Fibroblast of lung (primary cell): ENCODE data around the gene PDK1. TPM values are rescaled to one million over a fixed set of nuclear protein-coding genes. Genes with fewer than 3 reads are reported as not detected.

ENCODE experiments used
- DNase-seq, 2 donors: peaks; one replicate each; pipeline versions ENCODE4 v3.0.0 to v3.0.0-alpha.2; 2010; ENCODE audit warnings: low read depth in 2 of 2
- H2AFZ ChIP-seq: 2 replicates; pipeline ENCODE4 v1.5.1; 2012; ENCODE audit warnings: low read length, control low read depth, inconsistent platforms
- H3K27ac ChIP-seq: 2 replicates; pipeline ENCODE4 v1.5.1; 2011; ENCODE audit warnings: low read length, control low read depth; ENCODE audit not compliant: insufficient read depth
- H3K27me3 ChIP-seq: 2 replicates; pipeline ENCODE4 v1.5.1; 2011; ENCODE audit warnings: mild to moderate bottlenecking, low read length; ENCODE audit not compliant: control insufficient read depth, insufficient read depth
- H3K36me3 ChIP-seq: 2 replicates; pipeline ENCODE4 v1.5.1; 2011; ENCODE audit warnings: low read length; ENCODE audit not compliant: control insufficient read depth, insufficient read depth
- H3K4me1 ChIP-seq: 2 replicates; pipeline ENCODE4 v1.5.1; 2011; ENCODE audit warnings: low read length; ENCODE audit not compliant: control insufficient read depth, insufficient read depth; ENCODE audit errors: extremely low read depth
- H3K4me2 ChIP-seq: 2 replicates; pipeline ENCODE4 v1.5.1; 2011; ENCODE audit warnings: low read length, control low read depth; ENCODE audit not compliant: insufficient read depth; ENCODE audit errors: extremely low read depth
- H3K4me3 ChIP-seq, 4 experiments: fragments of 200-600 bp in 1 of 4; sonication (generic) in 1 of 4; replicated peaks in 1 of 4; 2 replicates each; pipeline ENCODE4 v1.5.1; 2011 to 2016; ENCODE audit warnings: low read length in 4 of 4, low read depth in 3 of 4, mild to moderate bottlenecking in 3 of 4, control low read depth in 2 of 4, inconsistent platforms in 1 of 4, mixed read lengths in 1 of 4; ENCODE audit not compliant: insufficient read depth in 1 of 4; ENCODE audit errors: control extremely low read depth in 1 of 4
- H3K79me2 ChIP-seq: 2 replicates; pipeline ENCODE4 v1.5.1; 2012; ENCODE audit warnings: mild to moderate bottlenecking, low read length, inconsistent platforms; ENCODE audit not compliant: control insufficient read depth, insufficient read depth
- H3K9ac ChIP-seq: 2 replicates; pipeline ENCODE4 v1.5.1; 2011; ENCODE audit warnings: mild to moderate bottlenecking, low read length, control low read depth; ENCODE audit not compliant: insufficient read depth
- H3K9me3 ChIP-seq: 2 replicates; pipeline ENCODE4 v1.5.1; 2012; ENCODE audit warnings: low read depth, low read length; ENCODE audit not compliant: control insufficient read depth, insufficient read depth
- H4K20me1 ChIP-seq: 2 replicates; pipeline ENCODE4 v1.5.1; 2011; ENCODE audit warnings: low read length; ENCODE audit not compliant: control insufficient read depth, insufficient read depth; ENCODE audit errors: extremely low read depth
- CTCF ChIP-seq, 2 donors: IDR thresholded peaks in 1 of 2; conservative IDR thresholded peaks in 1 of 2; 1 replicate in 1 of 2; 2 replicates in 1 of 2; pipeline ENCODE4 v1.5.1; 2011 to 2012; ENCODE audit warnings: low read length in 2 of 2, control low read depth in 1 of 2, inconsistent platforms in 1 of 2, low read depth in 1 of 2, mild to moderate bottlenecking in 1 of 2
- EZH2 ChIP-seq: IDR thresholded peaks from 2 replicates; pipeline ENCODE4 v1.5.1; 2012; ENCODE audit warnings: low read length, control low read depth, mild to moderate bottlenecking; ENCODE audit errors: missing control alignments
- polyA plus RNA-seq, 2 donors: library from polyadenylated mRNA; depleted of rRNA in 1 of 2; stranded (reverse) in 1 of 2; unstranded in 1 of 2; fragments of >200 nt; gene quantifications; 2 replicates each; pipeline ENCODE4 v1.2.1, GENCODE V29; 2011 to 2012; ENCODE audit warnings: missing spikeins in 1 of 2
- total RNA-seq: library from RNA; depleted of rRNA; stranded (reverse); fragments of >200 nt; gene quantifications from 2 replicates; pipeline ENCODE4 v1.2.1, GENCODE V29; 2014

PDK1 gene
- total and polyA plus RNA-seq, 2 donors (not counting 1 experiment from before 2014, with no cell fraction given), result 11.2 to 63.0 TPM

GRCh38 chr2:172510548-172510947 is 45.3 kb upstream of the PDK1 start:
- no peaks in the 10 kb centered on the region for H3K9me3 ChIP-seq
- DNase-seq, result no peak
- TF ChIP-seq CTCF (conservative IDR thresholded peaks at IDR 0.05 in 1 of 2, IDR thresholded peaks at IDR 0.05 in 1 of 2; ENCODE audit: low read depth in 1 of 2, low read length in 2 of 2) (no peak), EZH2 (no peak)
- no peak overlapping the region for H3K4me3 ChIP-seq
- H3K36me3 ChIP-seq, result no peaks in the 10 kb centered on the region
- H3K27ac ChIP-seq, result no peak overlapping the region
- no peaks in the 10 kb centered on the region for H4K20me1 ChIP-seq
- no peaks in the 10 kb centered on the region for H3K79me2 ChIP-seq
- H3K4me2 ChIP-seq, result no peak overlapping the region
- H2AFZ ChIP-seq, result no peak overlapping the region
- no peaks in the 10 kb centered on the region for H3K27me3 ChIP-seq
- no peak overlapping the region for H3K9ac ChIP-seq
- H3K4me1 ChIP-seq, result no peaks in the 10 kb centered on the region

GRCh38 chr2:172512810-172513523 is 42.9 kb upstream of the PDK1 start:
- Histone ChIP-seq H3K36me3 (no peaks in the 10 kb centered on the region), H3K9ac (no peak overlapping the region), H2AFZ (no peak overlapping the region), H3K79me2 (no peaks in the 10 kb centered on the region), H3K4me2 (no peak overlapping the region), H3K27ac (no peak overlapping the region), H3K4me3 (no peak overlapping the region), H4K20me1 (no peaks in the 10 kb centered on the region), H3K9me3 (no peaks in the 10 kb centered on the region), H3K4me1 (no peaks in the 10 kb centered on the region), H3K27me3 (no peaks in the 10 kb centered on the region)
- no peak for DNase-seq
- no peak for TF ChIP-seq EZH2
- no peak for TF ChIP-seq CTCF (conservative IDR thresholded peaks at IDR 0.05 in 1 of 2, IDR thresholded peaks at IDR 0.05 in 1 of 2; ENCODE audit: low read depth in 1 of 2, low read length in 2 of 2)

GRCh38 chr2:172513524-172513900 is 42.4 kb upstream of the PDK1 start:
- Histone ChIP-seq H3K36me3 (no peaks in the 10 kb centered on the region), H3K79me2 (no peaks in the 10 kb centered on the region), H4K20me1 (no peaks in the 10 kb centered on the region), H2AFZ (no peak overlapping the region), H3K4me2 (no peak overlapping the region), H3K27ac (no peak overlapping the region), H3K27me3 (no peaks in the 10 kb centered on the region), H3K9ac (no peak overlapping the region), H3K4me3 (no peak overlapping the region), H3K4me1 (no peaks in the 10 kb centered on the region), H3K9me3 (no peaks in the 10 kb centered on the region)
- TF ChIP-seq EZH2, result no peak
- TF ChIP-seq CTCF (conservative IDR thresholded peaks at IDR 0.05 in 1 of 2, IDR thresholded peaks at IDR 0.05 in 1 of 2; ENCODE audit: low read depth in 1 of 2, low read length in 2 of 2), result no peak
- no peak for DNase-seq
